Breast epithelium (tissue), 3 donors: ENCODE data around the gene ZNF143.

Experiments used
- POLR2A ChIP-seq: fragments of 450-650 bp; IDR thresholded peaks from one replicate; pipeline ENCODE4 v1.6.1; 2016; ENCODE audit warnings: antibody characterized with exemption, mild to moderate bottlenecking, moderate library complexity
- POLR2AphosphoS5 ChIP-seq, 3 donors: sonication (generic); formaldehyde crosslinking; IDR thresholded peaks; one replicate each; pipeline ENCODE4 v1.6.1; 2017; ENCODE audit warnings: antibody characterized with exemption in 3 of 3
- TF ChIP-seq, protein P1 (sequence below), 3 donors: fragments of 450-650 bp; IDR thresholded peaks; one replicate each; pipeline ENCODE4 v1.5.1; 2016 to 2017; ENCODE audit warnings: antibody characterized with exemption in 3 of 3, mild to moderate bottlenecking in 3 of 3, moderate library complexity in 3 of 3

DNA sequence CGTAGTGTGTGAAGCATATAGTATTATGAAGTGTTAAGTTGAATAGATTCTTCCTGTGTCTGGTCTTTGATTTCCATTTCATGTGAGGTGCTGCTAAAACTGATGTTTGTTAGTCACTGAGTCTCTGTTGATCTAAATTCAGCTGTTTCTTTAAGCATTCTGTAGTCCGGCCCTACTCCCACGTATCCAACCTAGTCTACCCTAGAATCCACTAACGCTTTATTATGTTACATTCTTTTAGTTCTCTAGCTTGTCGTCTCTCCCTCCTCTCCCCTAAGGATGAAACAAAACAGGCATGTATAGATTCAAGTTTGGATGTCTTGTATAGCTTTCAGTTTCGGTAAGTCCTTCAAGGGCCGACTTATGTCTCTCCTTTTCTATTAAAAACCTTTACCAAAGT lies 116.7 kb downstream of the ZNF143 start:
- no peak for TF ChIP-seq POLR2AphosphoS5 (IDR thresholded peaks at IDR 0.05)
- TF ChIP-seq, protein P1, sequence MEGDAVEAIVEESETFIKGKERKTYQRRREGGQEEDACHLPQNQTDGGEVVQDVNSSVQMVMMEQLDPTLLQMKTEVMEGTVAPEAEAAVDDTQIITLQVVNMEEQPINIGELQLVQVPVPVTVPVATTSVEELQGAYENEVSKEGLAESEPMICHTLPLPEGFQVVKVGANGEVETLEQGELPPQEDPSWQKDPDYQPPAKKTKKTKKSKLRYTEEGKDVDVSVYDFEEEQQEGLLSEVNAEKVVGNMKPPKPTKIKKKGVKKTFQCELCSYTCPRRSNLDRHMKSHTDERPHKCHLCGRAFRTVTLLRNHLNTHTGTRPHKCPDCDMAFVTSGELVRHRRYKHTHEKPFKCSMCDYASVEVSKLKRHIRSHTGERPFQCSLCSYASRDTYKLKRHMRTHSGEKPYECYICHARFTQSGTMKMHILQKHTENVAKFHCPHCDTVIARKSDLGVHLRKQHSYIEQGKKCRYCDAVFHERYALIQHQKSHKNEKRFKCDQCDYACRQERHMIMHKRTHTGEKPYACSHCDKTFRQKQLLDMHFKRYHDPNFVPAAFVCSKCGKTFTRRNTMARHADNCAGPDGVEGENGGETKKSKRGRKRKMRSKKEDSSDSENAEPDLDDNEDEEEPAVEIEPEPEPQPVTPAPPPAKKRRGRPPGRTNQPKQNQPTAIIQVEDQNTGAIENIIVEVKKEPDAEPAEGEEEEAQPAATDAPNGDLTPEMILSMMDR (IDR thresholded peaks at IDR 0.05), result no peak
- no peak for TF ChIP-seq POLR2A
